Astrocyte (in vitro differentiated cells and primary cell): ENCODE data around the gene TMEM108. TPM values are rescaled to one million over a fixed set of nuclear protein-coding genes. Genes with fewer than 3 reads are reported as not detected.

Source experiments
- DNase-seq: peaks from one replicate; pipeline ENCODE4 v3.0.0-alpha.2; 2010; ENCODE audit warnings: low read depth
- FAIRE-seq: peaks from 2 replicates; lab custom pipeline; 2011; peaks lifted over from hg19 to GRCh38; lab: Jason Lieb, UNC
- H2AFZ ChIP-seq: 2 replicates; pipeline ENCODE4 v1.6.0; 2012; ENCODE audit warnings: low read depth, low read length, inconsistent platforms
- H3K27ac ChIP-seq: 2 replicates; pipeline ENCODE4 v1.5.1; 2011; ENCODE audit warnings: low read depth, low read length, inconsistent platforms
- H3K27me3 ChIP-seq: 2 replicates; pipeline ENCODE4 v1.6.0; 2011; ENCODE audit warnings: low read length, inconsistent platforms; ENCODE audit not compliant: insufficient read depth
- H3K36me3 ChIP-seq: 2 replicates; pipeline ENCODE4 v1.5.1; 2011; ENCODE audit warnings: low read length, inconsistent platforms; ENCODE audit not compliant: insufficient read depth
- H3K4me1 ChIP-seq: 2 replicates; pipeline ENCODE4 v1.5.1; 2011; ENCODE audit warnings: low read length, inconsistent platforms; ENCODE audit not compliant: insufficient read depth
- H3K4me2 ChIP-seq: 2 replicates; pipeline ENCODE4 v1.6.0; 2012; ENCODE audit warnings: low read length, inconsistent platforms
- H3K4me3 ChIP-seq: 2 replicates; pipeline ENCODE4 v1.5.1; 2011; ENCODE audit warnings: low read depth, mild to moderate bottlenecking, low read length, inconsistent platforms; ENCODE audit not compliant: insufficient read depth
- H3K79me2 ChIP-seq: 2 replicates; pipeline ENCODE4 v1.6.0; 2012; ENCODE audit warnings: mild to moderate bottlenecking, low read length, inconsistent platforms; ENCODE audit not compliant: insufficient read depth
- H3K9ac ChIP-seq: 2 replicates; pipeline ENCODE4 v1.6.0; 2012; ENCODE audit warnings: mild to moderate bottlenecking, low read length, inconsistent platforms
- H3K9me3 ChIP-seq: 2 replicates; pipeline ENCODE4 v1.5.1; 2012; ENCODE audit warnings: low read depth, mild to moderate bottlenecking, low read length, inconsistent platforms; ENCODE audit not compliant: insufficient read depth
- H4K20me1 ChIP-seq: 2 replicates; pipeline ENCODE4 v1.6.0; 2012; ENCODE audit warnings: low read length, inconsistent platforms; ENCODE audit not compliant: insufficient read depth
- H3K27ac Mint-ChIP-seq: one replicate; pipeline ENCODE4 v1.8.0; 2021; ENCODE audit warnings: mild to moderate bottlenecking, mixed read lengths; ENCODE audit not compliant: unreplicated experiment
- H3K27me3 Mint-ChIP-seq: one replicate; pipeline ENCODE4 v1.8.0; 2021; ENCODE audit warnings: low read depth, mixed read lengths; ENCODE audit not compliant: unreplicated experiment
- H3K36me3 Mint-ChIP-seq: one replicate; pipeline ENCODE4 v1.8.0; 2021; ENCODE audit warnings: low read depth, mixed read lengths; ENCODE audit not compliant: unreplicated experiment
- H3K4me1 Mint-ChIP-seq: one replicate; pipeline ENCODE4 v1.8.0; 2021; ENCODE audit warnings: low read depth, mixed read lengths; ENCODE audit not compliant: unreplicated experiment
- H3K4me3 Mint-ChIP-seq: one replicate; pipeline ENCODE4 v1.8.0; 2021; ENCODE audit warnings: mild to moderate bottlenecking, moderate library complexity, mixed read lengths; ENCODE audit not compliant: unreplicated experiment
- H3K9me3 Mint-ChIP-seq: one replicate; pipeline ENCODE4 v1.8.0; 2021; ENCODE audit warnings: mild to moderate bottlenecking, mixed read lengths; ENCODE audit not compliant: unreplicated experiment
- CTCF ChIP-seq: IDR thresholded peaks from 2 replicates; pipeline ENCODE4 v1.5.1; 2011; ENCODE audit warnings: low read depth, mild to moderate bottlenecking, inconsistent platforms, low read length, moderate library complexity; ENCODE audit not compliant: insufficient read depth
- EZH2 ChIP-seq: IDR thresholded peaks from 2 replicates; pipeline ENCODE4 v1.6.1; 2012; ENCODE audit warnings: mild to moderate bottlenecking, low read length, inconsistent platforms; ENCODE audit not compliant: insufficient read depth
- total RNA-seq: library from RNA; stranded (reverse); gene quantifications from 2 replicates; pipeline ENCODE4 v1.2.1, GENCODE V29; 2021

Gene TMEM108
- total RNA-seq, 1 donor from 2014 or later = 5.6 TPM

GRCh38 chr3:133294253-133294652, 256.1 kb downstream of the TMEM108 start:
- H3K79me2 ChIP-seq = no peaks in the 10 kb centered on the region
- DNase-seq = no peak
- H3K27ac ChIP-seq = peak overlapping the region; percentile 87
- FAIRE-seq = no peak
- H3K27me3 Mint-ChIP-seq = no peaks in the 10 kb centered on the region
- no peaks in the 10 kb centered on the region for H3K36me3 Mint-ChIP-seq
- H3K4me3 Mint-ChIP-seq = no peak overlapping the region
- H3K9me3 Mint-ChIP-seq = no peaks in the 10 kb centered on the region
- no peak overlapping the region for H3K27ac Mint-ChIP-seq
- peak overlapping the region; percentile 32 for H3K4me2 ChIP-seq
- peaks cover 35% of the 10 kb centered on the region for H3K4me1 ChIP-seq
- H3K9ac ChIP-seq = no peak overlapping the region
- H3K9me3 ChIP-seq = no peaks in the 10 kb centered on the region
- no peaks in the 10 kb centered on the region for H3K36me3 ChIP-seq
- H4K20me1 ChIP-seq = no peaks in the 10 kb centered on the region
- no peaks in the 10 kb centered on the region for H3K27me3 ChIP-seq
- TF ChIP-seq CTCF (no peak), EZH2 (no peak)
- H2AFZ ChIP-seq = no peak overlapping the region
- H3K4me1 Mint-ChIP-seq = peaks cover 23% of the 10 kb centered on the region
- no peak overlapping the region for H3K4me3 ChIP-seq

DNA sequence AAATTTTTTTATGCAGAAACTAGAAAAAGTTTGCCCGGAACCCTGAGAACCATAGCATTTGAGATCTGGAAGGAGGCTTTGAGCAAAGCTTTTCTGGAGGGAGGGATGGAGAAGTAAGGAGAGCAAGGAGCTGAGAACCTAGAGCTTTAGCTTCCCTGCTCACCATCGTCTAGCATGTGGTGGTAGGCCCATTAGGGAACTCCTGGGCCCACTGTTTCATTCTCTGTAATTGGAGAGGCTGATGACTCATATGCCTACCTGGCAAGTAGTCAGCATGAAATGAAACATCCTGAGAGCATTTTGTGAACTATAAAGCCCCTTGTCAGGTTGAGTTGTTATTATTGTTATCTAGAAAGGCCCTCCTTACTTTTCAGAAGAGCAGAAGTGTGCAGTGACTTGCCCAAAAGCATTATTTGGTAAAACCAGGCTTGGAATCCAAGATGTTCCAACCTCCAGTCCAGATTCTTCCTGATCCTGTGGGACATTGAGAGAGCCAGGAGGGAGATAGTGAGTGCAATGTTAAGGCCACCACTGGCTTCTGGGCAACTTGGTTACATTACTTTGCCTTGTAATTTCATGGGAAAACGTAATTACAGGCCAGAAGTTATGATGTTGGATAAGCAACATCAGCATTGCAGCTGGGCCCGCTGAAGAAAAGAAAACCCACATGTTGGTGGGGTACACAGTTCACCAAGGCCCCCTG, 257.2 kb downstream of the TMEM108 start:
- Histone ChIP-seq H4K20me1 (no peaks in the 10 kb centered on the region), H3K4me2 (peak overlapping the region; percentile 51), H3K4me3 (no peak overlapping the region), H3K27ac (peak overlapping the region; percentile 87), H3K27me3 (no peaks in the 10 kb centered on the region), H2AFZ (no peak overlapping the region), H3K9ac (peak overlapping the region; percentile 53), H3K79me2 (no peaks in the 10 kb centered on the region), H3K4me1 (peaks cover 39% of the 10 kb centered on the region), H3K9me3 (no peaks in the 10 kb centered on the region), H3K36me3 (no peaks in the 10 kb centered on the region)
- H3K9me3 Mint-ChIP-seq = no peaks in the 10 kb centered on the region
- no peak overlapping the region for H3K4me3 Mint-ChIP-seq
- DNase-seq = peak; percentile 85
- H3K27ac Mint-ChIP-seq = no peak overlapping the region
- no peak for TF ChIP-seq CTCF
- TF ChIP-seq EZH2 = no peak
- H3K36me3 Mint-ChIP-seq = no peaks in the 10 kb centered on the region
- no peak for FAIRE-seq
- peaks cover 27% of the 10 kb centered on the region for H3K4me1 Mint-ChIP-seq
- no peaks in the 10 kb centered on the region for H3K27me3 Mint-ChIP-seq
